DMS114 treated with DMSO at 0.1 percent for 48 hours (cell line): ENCODE results near the gene CBLN3.

Source experiments
- DNase-seq: peaks from one replicate; lab custom pipeline; 2025; ENCODE audit not compliant: unreplicated experiment; lab: John Stamatoyannopoulos, UW

Gene CBLN3

DNA sequence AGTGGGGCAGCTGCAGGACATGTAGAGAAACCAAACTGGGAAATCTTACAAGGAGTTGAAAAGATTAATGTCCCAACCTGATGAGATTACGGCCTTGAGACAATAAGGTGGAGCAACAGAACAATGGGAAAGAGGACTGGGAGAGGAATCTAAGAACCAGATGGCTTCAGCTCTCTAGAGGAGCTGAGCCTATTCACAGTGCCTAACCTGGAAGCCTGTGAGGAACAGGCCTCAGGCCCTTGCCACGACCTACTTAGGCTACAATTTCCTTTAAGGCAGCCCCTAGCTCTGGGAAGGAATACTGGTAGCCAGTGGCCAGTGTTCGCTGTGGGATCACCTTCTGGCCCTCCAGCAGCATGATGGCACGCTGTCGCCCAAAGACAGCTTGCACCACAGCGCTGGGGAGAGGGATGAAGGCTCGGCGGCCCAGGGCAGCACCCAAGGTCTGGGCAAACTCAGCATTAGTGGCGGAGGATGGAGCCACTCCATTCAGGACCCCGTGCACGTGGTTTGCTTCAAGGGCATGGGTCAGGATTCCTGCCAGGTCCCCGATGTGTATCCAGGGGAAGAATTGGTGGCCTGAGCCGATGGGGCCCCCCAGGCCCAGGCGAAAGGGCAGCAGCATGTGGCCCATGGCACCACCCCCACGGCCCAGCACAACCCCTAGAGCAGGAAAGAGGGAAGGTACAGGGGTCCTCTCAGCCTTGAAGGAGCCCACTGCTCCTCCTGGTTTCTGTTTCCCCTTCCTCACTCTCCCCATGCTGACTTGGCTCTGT lies 10.6 kb upstream of the CBLN3 start:
- DNase-seq: no peak

- no peak for DNase-seq
These were observed 9.8 kb upstream of the CBLN3 start for GRCh38 chr14:24439257-24439656.

DNA sequence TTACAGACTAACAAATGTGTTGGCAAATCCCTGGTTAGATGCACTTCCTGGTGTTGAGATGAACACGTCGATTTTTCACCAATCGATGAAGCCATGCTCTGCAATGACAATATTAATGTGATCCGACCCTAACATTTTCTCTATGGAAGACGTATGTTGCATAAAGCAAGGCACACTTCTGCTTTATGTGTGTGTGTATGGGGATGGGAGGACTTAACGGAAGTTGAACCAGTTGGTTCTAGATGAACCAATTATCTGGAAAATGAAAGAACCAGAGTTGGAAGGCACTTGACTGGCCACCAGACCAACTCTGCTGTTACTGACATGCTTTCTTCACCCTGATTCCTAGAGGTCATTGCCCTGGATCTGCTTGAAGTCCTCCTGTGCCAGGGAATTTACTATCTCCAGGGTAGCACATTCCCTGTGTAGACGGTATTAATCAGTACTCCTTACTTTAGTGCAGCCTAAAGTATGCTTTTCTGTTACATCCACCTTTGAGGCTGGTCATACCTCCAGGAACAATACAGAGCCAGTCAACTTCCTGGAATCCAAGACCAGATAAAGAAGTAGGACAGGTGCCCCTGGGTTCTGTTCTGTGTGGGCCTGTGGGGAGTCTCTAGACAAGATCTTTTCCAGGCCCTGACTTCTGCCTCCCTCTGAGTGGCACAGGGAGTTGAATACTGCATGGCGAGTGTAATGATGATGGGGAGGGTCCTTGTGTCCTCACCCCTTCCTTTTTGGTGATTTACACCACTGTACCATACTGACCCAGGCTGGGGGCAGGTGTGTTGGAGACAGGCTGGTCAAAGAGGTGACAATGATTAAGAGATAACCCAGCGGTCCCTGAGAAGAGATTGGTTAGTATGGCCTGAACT lies 9.0 kb upstream of the CBLN3 start:
- no peak for DNase-seq

DNA sequence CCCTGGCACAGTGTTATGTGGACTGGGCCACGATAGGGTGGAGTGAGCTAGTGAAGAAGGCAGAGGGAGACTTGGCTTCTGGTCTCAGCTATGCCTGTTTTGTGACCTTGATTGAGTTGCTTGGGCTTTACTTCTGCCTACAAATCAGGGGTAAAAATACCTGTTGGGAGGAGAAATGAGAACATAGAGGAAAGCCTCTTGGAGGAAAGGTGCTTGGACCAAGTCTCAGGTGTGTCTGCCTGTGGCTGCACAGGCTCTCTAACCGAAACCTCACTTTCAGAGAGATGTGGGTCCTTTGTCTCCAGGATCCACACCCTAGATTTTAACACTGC lies 8.2 kb upstream of the CBLN3 start:
- DNase-seq: no peak

GRCh38 chr14:24437020-24437735 lies 7.7 kb upstream of the CBLN3 start:
- no peak for DNase-seq

- peak; percentile 42 for DNase-seq
These were observed 7.0 kb upstream of the CBLN3 start for GRCh38 chr14:24436355-24437019.

DNA sequence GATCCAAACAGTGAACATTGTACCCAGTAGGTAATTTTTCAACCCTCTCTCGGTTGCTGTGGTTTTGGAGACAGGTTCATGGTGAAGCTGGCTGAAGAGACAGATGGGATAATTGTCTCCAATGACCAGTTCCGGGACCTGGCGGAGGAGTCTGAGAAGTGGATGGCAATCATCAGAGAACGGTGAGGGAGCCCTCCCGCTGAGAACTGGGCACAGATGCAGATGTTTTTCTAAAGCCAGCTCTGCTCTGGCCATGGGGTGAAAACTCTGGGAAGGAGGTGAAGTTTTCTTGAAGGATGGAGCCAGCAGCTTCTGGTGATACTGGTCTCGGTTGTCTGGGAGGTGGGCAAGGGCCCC lies 6.5 kb upstream of the CBLN3 start:
- no peak for DNase-seq

GRCh38 chr14:24435192-24435810 lies 5.8 kb upstream of the CBLN3 start:
- DNase-seq: no peak

DNA sequence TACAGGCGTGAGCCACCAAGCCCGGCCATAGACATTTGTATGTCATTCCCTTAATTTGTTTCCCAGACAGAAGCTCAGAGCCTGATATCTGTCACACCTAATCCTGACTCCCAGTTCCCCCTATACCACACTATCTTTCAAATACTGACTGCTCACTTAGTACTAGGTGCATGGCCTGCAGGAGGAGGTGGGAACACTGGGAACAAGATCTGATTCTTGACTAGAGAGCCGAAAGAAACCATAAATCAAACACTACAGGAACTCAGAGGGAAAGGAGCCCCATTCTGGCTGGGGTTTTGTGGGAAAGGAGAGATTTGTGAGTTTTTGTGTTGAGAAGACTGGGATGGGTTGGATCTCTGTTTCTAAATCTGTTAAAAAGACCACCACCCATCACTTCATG lies 5.2 kb upstream of the CBLN3 start:
- no peak for DNase-seq

- DNase-seq: no peak
These were observed 4.6 kb upstream of the CBLN3 start for GRCh38 chr14:24434036-24434435.

DNA sequence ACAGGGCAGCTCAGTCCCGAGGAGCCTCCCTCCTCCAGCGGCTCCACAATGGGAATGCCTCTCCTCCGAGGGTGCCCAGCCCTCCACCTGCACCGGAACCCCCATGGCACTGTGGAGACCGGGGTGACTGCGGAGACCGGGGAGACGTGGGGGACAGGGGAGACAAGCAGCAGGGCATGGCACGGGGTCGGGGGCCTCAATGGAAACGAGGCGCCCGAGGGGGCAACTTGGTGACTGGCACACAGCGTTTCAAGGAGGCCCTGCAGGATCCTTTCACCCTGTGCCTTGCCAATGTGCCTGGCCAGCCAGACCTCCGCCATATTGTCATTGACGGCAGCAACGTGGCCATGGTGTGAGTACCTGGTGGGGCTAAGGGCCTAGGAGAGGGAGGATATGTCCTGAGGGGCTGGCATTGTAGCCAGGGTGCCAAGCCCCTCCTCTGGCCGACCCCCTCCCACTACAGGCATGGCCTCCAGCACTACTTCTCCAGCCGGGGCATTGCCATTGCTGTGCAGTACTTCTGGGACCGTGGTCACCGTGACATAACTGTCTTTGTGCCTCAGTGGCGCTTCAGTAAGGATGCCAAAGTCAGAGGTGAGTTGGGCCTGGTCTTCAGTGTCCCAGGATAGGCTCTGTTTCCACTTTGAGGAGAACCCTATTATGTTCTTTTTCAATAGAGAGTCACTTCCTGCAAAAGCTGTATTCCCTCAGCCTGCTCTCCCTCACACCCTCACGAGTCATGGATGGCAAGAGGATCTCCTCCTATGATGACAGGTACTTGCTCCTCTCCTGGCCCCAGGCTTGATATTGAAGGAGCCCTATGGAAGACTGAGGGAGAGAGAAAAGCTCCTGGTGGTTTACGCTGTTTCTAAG lies 3.0 kb upstream of the CBLN3 start:
- no peak for DNase-seq

DNA sequence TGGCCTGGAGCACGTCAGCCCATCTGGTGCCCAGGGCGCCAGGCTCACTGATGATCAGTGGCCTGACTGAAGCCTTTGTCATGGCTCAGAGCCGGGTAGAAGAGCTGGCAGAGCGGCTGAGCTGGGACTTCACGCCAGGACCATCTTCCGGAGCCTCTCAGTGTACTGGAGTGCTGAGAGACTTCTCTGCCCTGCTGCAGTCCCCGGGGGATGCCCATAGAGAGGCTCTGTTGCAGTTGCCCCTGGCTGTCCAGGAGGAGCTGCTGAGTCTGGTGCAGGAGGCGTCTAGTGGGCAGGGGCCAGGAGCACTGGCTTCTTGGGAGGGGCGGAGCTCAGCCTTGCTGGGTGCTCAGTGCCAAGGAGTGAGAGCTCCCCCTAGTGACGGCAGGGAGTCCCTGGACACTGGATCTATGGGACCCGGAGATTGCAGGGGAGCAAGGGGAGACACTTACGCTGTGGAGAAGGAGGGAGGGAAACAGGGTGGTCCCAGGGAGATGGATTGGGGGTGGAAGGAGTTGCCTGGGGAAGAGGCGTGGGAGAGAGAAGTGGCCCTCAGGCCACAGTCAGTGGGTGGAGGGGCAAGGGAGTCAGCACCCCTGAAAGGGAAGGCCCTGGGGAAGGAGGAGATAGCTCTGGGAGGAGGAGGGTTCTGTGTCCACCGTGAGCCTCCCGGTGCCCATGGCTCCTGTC lies 2.2 kb upstream of the CBLN3 start:
- peak; percentile 84 for DNase-seq

DNA sequence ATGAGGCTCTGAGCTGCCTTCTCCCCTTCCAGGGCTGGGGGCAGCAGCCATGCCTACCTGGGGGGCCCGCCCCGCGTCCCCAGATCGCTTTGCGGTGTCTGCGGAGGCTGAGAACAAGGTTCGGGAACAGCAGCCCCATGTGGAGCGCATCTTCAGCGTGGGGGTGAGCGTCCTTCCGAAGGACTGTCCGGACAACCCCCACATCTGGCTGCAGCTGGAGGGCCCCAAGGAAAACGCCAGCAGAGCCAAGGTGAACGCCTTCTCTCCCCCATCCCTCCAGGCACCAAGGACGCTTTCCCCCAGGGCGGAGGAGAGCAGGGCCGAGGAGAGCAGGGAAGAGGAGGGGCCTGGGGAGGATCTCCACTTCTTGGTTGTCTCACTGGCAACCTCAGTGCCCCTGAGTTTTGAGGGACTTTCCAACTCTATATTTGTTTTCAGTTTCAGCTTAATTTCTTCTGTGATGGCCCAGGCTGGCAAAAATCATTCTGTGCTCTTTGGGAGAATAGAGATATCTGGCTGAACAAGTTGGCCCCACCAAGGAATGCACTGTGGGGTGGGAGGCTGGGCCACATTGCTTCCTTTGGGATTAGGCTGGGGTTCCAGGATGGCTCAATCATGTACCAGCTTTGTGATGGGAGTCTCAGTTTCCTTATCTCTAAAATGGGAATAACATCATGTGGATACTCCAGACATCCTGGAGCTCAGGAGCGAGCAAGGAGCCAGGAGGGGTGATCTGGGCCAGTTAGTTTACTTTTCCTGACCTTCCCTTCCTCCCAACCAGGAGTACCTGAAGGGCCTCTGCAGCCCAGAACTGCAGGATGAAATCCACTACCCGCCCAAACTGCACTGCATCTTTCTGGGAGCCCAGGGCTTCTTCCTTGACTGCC lies 1.5 kb upstream of the CBLN3 start:
- no peak for DNase-seq

GRCh38 chr14:24430143-24430681 lies 744 bp upstream of the CBLN3 start:
- peak; percentile 17 for DNase-seq

- no peak for DNase-seq
These were observed 657 bp downstream of the CBLN3 start for GRCh38 chr14:24428628-24429394.

- no peak for DNase-seq
These were observed 1.6 kb downstream of the CBLN3 start for GRCh38 chr14:24427537-24428508.
